Osteoblast (primary cell): ENCODE data around the gene LRRC46. TPM values are rescaled to one million over a fixed set of nuclear protein-coding genes. Genes with fewer than 3 reads are reported as not detected.

Experiments used
- DNase-seq: peaks from one replicate; pipeline ENCODE4 v3.0.0; 2011; ENCODE audit warnings: low spot score, mixed read lengths; ENCODE audit not compliant: insufficient read length; ENCODE audit errors: missing footprints
- H2AFZ ChIP-seq: 2 replicates; pipeline ENCODE4 v1.6.0; 2011; ENCODE audit warnings: mild to moderate bottlenecking, low read length
- H3K27ac ChIP-seq: 2 replicates; pipeline ENCODE4 v1.5.1; 2011; ENCODE audit warnings: mild to moderate bottlenecking, low read depth, low read length, moderate library complexity
- H3K27me3 ChIP-seq: 2 replicates; pipeline ENCODE4 v1.6.0; 2012; ENCODE audit warnings: mild to moderate bottlenecking, control low read depth, inconsistent platforms, low read length, moderate library complexity; ENCODE audit not compliant: insufficient read depth
- H3K36me3 ChIP-seq: 2 replicates; pipeline ENCODE4 v1.5.1; 2011; ENCODE audit warnings: mild to moderate bottlenecking, low read length, control low read depth, moderate library complexity; ENCODE audit not compliant: insufficient read depth
- H3K4me1 ChIP-seq: 2 replicates; pipeline ENCODE4 v1.5.1; 2011; ENCODE audit warnings: mild to moderate bottlenecking, low read length, control low read depth, moderate library complexity; ENCODE audit not compliant: insufficient read depth
- H3K4me2 ChIP-seq: 2 replicates; pipeline ENCODE4 v1.6.0; 2011; ENCODE audit warnings: mild to moderate bottlenecking, low read length; ENCODE audit not compliant: insufficient read depth
- H3K4me3 ChIP-seq: fragments of 200-600 bp; sonication (generic); 3 replicates; pipeline ENCODE4 v1.5.1; 2012; ENCODE audit warnings: mild to moderate bottlenecking, low read length, inconsistent platforms; ENCODE audit not compliant: insufficient read depth
- H3K79me2 ChIP-seq: 2 replicates; pipeline ENCODE4 v1.6.0; 2012; ENCODE audit warnings: mild to moderate bottlenecking, low read length, control low read depth, inconsistent platforms; ENCODE audit not compliant: insufficient read depth
- H3K9me3 ChIP-seq: 2 replicates; pipeline ENCODE4 v1.5.1; 2011; ENCODE audit warnings: low read depth, low read length, control low read depth
- H4K20me1 ChIP-seq: 2 replicates; pipeline ENCODE4 v1.6.0; 2012; ENCODE audit warnings: mild to moderate bottlenecking, low read length, control low read depth; ENCODE audit not compliant: insufficient read depth
- total RNA-seq: library from RNA; depleted of rRNA; stranded (reverse); fragments of >200 nt; gene quantifications from 2 replicates; pipeline ENCODE4 v1.2.3, GENCODE V29; 2012
- TF ChIP-seq, protein P1 (sequence below): IDR thresholded peaks from 2 replicates; pipeline ENCODE4 v1.5.1; 2011; ENCODE audit warnings: mild to moderate bottlenecking, low read depth, low read length, moderate library complexity; ENCODE audit errors: extremely low read depth

The LRRC46 gene
- total RNA-seq, 1 donor, result not detected

DNA sequence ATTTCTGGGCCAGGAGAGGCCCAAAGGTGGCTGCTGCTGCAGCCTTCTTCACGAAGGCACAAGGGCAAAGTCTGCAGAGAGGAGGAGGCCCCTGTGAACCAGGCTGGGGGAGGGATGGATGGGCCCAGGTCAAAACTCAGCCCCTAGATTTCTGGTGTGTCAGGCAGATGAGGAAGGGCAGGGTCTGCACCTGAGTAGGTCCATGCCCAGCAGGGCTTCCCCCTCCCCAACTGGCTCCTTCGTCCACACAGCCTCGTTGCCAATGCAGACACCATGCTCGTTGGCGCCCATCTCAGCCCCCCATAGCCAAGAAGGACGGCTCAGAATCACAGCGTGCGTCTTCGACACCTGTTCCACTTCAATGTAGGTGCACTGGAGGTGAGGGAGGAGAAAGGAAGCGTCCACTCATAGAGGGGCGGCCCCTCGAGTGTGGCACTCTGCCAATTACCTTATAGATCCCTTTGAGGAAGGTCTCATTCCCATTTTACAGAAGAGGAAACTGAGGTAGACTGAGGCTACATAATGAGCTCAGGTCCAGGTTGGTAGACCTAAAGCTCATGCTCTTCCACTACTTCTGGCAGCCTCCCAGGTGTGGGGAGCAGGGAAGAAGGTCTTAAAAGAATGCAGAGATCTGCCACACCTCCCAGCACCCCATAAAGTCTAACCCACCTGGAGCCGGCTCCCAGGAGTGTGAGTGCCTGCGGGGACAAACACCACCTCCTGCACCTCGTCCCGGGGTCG lies 8.7 kb downstream of the LRRC46 start:
- H3K4me2 ChIP-seq, result peak overlapping the region; percentile 79
- no peaks in the 10 kb centered on the region for H3K27me3 ChIP-seq
- peaks cover 3% of the 10 kb centered on the region for H4K20me1 ChIP-seq
- TF ChIP-seq, protein P1, sequence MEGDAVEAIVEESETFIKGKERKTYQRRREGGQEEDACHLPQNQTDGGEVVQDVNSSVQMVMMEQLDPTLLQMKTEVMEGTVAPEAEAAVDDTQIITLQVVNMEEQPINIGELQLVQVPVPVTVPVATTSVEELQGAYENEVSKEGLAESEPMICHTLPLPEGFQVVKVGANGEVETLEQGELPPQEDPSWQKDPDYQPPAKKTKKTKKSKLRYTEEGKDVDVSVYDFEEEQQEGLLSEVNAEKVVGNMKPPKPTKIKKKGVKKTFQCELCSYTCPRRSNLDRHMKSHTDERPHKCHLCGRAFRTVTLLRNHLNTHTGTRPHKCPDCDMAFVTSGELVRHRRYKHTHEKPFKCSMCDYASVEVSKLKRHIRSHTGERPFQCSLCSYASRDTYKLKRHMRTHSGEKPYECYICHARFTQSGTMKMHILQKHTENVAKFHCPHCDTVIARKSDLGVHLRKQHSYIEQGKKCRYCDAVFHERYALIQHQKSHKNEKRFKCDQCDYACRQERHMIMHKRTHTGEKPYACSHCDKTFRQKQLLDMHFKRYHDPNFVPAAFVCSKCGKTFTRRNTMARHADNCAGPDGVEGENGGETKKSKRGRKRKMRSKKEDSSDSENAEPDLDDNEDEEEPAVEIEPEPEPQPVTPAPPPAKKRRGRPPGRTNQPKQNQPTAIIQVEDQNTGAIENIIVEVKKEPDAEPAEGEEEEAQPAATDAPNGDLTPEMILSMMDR, result no peak
- H3K4me3 ChIP-seq, result peak overlapping the region; percentile 79
- H2AFZ ChIP-seq, result peak overlapping the region; percentile 83
- peaks cover 15% of the 10 kb centered on the region for H3K36me3 ChIP-seq
- H3K27ac ChIP-seq, result peak overlapping the region; percentile 24
- H3K79me2 ChIP-seq, result peaks cover 26% of the 10 kb centered on the region
- no peaks in the 10 kb centered on the region for H3K9me3 ChIP-seq
- DNase-seq, result peak; percentile 37
- H3K4me1 ChIP-seq, result peaks cover 55% of the 10 kb centered on the region

DNA sequence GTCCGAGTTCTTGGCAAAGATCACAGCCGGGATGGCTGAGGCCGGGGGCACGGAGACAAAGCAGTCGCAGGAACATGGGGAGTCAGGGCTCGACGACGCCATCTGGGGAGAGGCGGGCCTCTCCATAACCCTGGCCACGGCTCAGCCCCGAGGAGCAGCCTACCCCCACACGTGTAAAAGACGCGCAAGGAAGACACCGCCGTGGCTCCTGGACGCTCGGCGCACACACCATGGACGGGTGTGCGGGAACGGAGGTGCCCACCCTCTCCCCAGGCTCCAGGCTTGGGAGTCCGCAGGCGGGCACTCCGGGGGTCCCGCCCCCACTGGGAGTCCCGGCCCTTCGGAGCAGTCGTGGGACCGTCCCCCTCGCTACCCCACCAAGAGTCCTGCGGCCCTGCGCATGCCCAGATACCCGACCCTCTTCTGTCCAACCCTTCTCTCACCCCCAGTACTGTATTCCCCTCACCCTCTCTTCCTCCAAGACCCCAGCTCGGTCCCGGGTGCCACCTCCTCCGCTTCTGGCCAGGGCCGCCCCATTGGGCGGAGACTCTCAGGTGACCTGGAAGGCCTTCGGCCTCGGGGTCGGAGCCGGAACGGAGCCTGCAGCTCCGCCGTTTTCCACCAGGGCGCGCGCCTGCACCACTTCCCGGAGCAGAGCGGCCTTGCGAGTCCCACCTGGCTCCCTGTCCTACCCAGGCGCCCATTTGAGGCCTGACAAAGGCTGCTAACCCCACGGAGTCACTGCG lies 9.4 kb downstream of the LRRC46 start, which contains the start of gene SCRN2:
SCRN2 (minus strand) TSS at position 532 of the 746 bp plus-strand sequence; CDS start at position 102, 430 bp downstream.
- Histone ChIP-seq H3K27ac (peak within 1 kb of the TSS; percentile 24), H3K36me3 (peaks cover 11% of the 10 kb centered on the region), H3K4me1 (peaks cover 55% of the 10 kb centered on the region), H3K4me2 (peak within 1 kb of the TSS; percentile 79), H3K79me2 (peaks cover 26% of the 10 kb centered on the region), H3K27me3 (peaks cover 5% of the 10 kb centered on the region), H3K9me3 (no peaks in the 10 kb centered on the region), H3K4me3 (peak within 1 kb of the TSS; percentile 79), H4K20me1 (peaks cover 3% of the 10 kb centered on the region), H2AFZ (peak within 1 kb of the TSS; percentile 83)
- DNase-seq, result peak; percentile 96
- TF ChIP-seq, protein P1, result peak; percentile 91

DNA sequence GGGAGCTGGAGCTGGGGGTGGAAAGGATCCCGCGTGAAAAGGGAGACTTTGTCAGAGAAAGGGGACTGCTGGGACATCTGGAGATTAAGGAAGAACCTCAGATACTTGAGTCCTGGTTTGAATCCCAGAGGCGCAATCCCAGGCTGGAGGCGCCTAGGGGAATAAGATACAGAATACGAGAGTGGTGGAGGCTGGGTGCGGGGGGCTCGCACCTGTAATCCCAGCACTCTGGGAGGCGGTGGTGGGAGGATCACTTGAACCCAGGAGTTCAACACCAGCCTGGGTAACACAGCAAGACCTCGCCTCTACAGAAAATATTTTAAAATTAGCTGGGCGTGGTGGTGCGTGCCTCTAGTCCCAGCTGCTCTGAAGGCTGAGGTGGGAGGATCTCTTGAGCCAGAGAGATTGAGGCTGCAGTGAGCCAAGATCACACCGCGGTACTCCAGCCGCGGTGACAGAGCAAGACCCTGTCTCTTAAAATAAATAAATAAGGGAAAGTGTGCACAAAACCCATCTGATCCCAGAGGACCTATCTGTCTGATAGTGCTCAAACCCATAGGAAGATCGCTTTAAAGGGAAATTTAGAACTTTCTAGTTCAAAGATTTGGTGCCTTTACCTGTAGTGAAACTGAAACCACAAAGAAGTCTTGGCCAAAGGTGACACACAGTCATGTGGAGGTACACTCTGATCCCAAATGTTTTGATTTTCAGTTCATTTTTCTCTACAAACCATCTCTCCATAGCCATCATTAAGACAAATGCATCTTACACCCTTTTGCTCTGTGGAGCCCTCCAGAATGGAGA lies 10.2 kb downstream of the LRRC46 start:
- H3K27ac ChIP-seq, result no peak overlapping the region
- peaks cover 4% of the 10 kb centered on the region for H3K36me3 ChIP-seq
- peak overlapping the region; percentile 79 for H3K4me3 ChIP-seq
- peak overlapping the region; percentile 83 for H2AFZ ChIP-seq
- peak overlapping the region; percentile 79 for H3K4me2 ChIP-seq
- peaks cover 55% of the 10 kb centered on the region for H3K4me1 ChIP-seq
- H3K27me3 ChIP-seq, result peaks cover 13% of the 10 kb centered on the region
- H4K20me1 ChIP-seq, result peaks cover 3% of the 10 kb centered on the region
- no peaks in the 10 kb centered on the region for H3K9me3 ChIP-seq
- TF ChIP-seq, protein P1, result peak; percentile 5
- H3K79me2 ChIP-seq, result peaks cover 26% of the 10 kb centered on the region
- peak; percentile 11 for DNase-seq
